COLO668 (cell line): ENCODE measurements around the gene HSD11B1.

Source experiments
- DNase-seq: peaks from one replicate; lab custom pipeline; 2025; ENCODE audit not compliant: unreplicated experiment; lab: John Stamatoyannopoulos, UW

HSD11B1 gene

DNA sequence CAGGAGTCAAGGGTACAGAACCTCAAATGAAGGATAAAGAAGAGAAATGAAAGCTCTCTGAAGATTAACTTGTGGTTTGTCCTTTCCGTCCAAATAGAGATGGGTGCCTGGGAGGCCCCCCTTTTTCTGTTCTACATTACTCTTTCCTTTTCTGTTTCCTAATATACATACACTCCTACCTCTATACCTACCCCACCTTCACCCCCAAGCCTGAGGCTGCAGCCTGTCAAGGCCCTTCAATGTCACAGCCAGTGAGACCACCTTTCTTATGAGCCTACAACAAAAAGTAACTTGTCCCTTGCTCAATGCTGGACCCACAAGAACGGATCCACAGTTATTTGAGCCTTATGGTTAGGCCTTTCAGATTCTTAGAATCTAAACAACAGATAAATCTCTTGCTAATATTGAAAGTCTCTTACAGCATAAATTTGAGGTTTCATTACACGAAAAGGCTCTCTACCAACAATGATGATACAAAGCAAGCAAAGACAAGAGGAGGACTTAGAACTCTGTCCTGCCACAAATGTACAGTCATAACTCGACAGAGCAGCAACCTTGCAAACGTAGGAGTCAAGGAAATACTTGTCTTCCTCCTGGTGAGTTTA, 47.1 kb downstream of the HSD11B1 start:
- DNase-seq, result no peak

DNA sequence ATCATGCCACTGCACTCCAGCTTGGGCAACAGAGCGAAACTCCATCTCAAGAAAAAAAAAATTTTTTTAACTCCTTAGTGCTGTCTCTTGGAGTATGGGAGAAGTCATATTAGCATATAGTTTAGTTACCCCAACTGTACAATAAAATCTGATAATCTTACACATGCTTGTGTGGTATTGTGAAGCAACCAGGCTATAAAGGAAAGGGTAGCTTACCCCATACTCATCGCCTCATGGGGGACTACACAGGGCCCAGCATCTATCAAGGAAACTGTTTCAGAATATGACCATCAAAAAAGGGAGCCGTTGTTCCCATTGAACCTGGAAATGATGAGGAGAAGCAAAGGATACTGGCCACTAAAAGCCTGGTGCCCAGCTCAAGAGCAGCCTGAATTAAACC, 48.2 kb downstream of the HSD11B1 start:
- DNase-seq, result no peak

DNA sequence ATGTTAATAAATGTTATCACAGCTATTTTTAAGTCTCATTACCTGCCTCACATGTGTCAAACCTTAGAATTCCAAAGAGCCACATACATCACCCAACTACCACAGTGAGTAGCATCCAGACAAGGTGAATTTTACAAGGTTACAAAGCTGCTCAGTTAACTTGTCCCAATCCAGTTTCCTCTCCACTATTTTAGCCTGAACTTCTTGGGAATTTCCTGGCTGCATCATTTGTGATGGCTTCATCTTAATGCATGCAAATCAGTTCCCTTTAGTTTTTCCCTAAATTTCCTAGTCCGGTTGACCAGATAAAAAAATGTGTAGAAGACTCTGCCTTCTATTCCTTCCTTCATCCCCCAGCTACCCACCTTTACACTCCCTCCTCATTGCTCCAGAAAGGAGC, 50.6 kb downstream of the HSD11B1 start:
- DNase-seq, result no peak

DNA sequence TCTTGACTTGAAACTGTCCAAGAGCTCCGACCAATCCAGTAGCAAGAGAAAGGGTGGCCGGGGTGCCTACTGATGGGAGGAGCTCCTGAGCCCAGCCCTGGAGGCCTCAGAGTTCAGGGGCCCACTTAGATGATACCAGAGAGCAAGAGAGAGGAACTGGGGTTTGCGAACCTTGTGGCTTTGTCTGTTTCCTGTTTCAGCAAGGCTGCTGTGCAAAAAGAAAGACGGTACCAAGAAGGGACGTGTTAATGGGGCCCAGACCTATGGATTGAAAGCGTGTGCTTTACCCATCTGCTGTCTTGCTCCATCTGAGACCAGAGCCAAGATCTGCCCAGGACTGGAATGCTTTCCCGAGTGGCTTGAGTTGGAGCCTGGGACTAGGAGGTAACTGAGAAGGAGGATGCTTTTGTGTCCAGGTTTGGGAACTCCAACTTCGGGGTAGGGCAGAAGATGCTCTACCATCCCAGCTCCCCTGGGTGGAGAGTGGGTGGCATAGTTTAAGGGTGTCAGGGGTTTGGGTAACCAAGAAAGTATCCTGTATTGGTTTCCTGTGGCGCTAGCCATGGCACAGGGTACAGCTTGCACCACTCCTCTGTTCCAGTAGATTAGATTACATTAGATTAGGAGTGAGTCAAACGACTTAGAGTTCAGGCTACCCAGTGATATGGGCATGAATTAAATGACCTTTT, 51.4 kb downstream of the HSD11B1 start, which contains the start of gene TRAF3IP3:
TRAF3IP3 (plus strand) TSS at position 128 of the 689 bp plus-strand sequence. CDS start 3,987 bp downstream, outside the sequence.
- DNase-seq, result no peak

DNA sequence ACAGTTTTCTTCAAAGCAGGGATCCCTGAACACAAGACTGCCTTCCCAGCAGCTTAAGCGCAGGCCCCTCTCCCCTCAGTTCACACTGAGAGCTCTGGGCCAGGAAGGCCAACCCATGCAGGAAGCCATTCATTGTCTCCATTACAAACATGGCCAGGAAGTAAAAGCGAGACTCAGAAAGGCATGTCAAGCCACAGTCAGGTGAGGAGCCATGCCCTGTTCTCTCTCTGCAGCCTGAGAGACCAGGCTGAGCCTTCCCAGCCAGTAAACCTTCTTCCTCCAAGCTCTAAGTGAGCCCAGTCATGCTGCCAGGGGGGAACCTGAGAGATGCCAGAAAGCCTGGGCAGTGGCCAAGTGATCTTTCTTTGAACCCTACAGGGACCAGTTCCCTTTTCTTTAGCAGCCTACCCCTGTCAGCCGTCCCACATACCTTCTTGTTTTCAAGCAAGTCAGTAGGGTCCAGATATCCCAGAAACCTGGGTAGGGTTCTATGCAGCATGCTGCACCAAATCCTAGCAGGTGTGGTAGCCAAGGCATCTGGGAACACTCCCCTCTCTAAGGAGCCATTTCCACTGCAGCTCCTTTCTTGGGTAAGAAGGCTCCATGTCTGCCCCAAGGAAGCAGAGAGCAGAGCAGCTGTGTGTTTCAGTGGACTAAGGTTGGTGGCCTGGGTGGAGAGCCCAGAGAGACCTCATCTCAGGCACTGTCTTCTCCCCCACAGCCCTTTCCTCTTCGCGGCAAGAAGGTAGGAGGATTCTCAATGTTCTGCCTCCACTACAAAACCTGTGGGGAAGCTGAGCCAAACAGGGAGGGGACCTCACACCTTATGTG, 52.2 kb downstream of the HSD11B1 start:
- DNase-seq, result no peak

DNA sequence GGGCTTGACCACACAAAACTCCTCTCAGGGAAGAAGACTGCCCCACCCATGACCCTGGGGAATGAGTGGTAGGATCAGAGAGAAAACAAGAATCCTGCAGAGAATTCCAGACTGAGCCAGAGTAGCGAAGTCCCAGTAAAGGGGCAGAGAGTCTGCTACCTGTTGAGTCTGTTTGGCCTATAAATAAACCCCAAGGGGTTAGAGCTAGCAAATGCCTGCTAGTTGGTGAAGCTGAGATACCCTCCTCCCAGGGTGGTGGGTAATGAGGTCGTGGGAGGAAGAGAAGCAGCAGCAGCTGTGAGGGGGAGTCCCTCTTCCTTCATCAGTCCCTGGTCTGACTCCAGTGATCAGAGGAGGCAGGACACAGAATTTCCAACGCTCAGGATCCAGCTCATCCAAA, 53.8 kb downstream of the HSD11B1 start:
- DNase-seq, result no peak

DNA sequence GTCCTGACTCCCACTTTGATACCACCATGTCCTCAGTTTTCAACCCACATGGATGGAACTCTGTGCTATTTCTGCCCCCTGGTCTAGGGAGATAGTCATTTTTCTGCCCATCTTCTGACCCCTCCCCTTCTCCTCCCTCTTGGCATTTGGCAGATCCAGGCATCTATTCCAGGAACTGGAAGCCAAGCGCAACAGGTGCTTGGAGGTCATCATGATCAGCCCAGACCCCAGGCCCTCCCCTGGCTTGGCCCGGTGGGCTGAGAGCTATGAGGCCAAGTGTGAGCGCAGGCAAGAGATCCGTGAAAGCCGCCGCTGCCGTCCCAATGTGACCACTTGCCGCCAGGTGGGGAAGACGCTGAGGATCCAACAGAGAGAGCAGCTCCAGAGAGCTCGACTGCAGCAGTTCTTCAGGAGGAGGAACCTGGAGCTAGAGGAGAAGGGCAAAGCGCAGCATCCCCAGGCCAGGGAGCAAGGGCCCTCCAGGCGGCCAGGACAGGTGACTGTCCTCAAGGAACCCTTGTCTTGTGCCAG, 55.2 kb downstream of the HSD11B1 start:
- DNase-seq, result no peak

DNA sequence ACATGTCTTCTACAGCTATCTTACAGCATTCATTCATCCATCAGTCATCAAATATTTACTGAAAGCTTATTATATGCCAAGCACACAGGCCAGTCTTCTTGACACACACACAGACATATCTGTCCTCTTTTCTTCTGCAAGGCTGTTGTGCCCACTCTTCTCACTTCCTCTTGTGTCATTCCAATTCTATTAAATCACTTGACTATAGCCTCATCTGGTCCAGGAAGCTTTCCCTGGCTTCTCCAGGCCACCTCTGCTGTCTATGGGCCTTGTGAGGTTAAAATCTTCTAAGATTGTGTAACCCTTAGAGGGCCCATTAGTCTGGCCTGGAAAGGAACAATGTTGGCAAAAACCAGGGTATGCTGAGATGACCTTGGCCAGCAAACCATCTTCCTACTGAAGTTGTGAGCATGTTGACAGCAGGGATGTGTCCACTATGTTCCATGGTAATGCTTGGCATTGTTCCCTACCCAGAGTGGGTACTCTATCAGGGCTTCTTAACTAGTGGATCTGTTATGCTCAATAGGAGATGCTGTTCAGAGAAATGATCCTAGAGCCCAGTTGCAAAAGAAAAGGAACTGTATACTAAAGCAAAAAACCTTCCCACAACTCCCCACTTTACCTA, 56.5 kb downstream of the HSD11B1 start:
- DNase-seq, result no peak

DNA sequence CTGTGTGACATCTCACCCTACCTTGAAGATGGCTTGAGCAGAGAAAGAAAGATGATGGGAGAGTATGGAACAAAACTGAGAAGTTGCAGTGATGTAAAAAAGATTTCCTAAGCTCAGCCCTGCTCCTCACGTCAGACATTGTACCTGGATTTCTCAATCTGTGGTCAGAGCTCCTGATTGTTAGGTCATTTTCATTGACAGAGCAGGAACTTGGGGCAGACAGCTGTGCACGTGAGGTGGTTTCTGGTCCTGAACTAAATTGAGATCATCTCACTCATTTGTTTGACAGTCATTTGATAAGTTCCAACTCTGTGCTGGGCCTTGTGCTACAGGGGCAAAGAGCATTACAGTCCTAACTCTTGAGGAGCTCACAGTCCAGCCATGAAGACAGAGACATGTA, 61.4 kb downstream of the HSD11B1 start:
- no peak for DNase-seq

DNA sequence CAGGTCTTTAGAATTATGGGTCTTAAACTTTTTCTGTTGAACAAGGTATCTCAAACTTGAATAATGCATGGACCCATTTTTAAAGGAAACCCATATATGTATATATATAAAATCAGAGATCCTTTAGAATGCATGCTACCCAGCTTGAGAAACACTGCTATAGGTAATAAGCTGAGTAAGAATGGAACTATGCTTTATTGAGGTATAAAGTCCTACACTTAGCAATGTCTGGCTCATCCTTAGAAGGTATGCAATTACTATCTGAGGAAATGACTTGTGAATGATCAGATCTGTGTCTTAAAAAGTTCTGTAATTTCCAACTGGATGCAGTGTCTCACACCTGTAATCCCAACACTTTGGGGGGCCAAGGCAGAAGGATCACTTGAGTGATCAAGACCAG, 62.5 kb downstream of the HSD11B1 start:
- no peak for DNase-seq

DNA sequence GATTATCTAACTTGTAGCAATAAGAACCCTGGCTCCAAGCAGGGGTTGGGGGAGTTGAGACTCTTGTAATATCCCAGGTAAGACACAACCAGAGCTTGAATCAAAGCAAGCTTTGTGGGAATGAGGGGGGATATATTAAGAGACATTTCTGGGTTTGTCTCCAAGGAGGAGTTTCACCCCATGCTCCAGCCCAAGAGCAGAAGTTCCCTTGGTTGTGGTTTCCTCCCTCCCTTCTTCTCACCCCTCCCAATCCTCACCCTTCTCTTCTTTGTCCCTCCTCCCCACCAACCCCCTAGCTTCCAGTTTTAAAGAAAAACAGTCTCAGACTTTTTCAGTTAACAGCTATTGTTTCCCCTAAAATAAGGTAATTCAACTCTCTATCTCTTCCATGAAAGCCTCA, 63.1 kb downstream of the HSD11B1 start:
- DNase-seq, result no peak

DNA sequence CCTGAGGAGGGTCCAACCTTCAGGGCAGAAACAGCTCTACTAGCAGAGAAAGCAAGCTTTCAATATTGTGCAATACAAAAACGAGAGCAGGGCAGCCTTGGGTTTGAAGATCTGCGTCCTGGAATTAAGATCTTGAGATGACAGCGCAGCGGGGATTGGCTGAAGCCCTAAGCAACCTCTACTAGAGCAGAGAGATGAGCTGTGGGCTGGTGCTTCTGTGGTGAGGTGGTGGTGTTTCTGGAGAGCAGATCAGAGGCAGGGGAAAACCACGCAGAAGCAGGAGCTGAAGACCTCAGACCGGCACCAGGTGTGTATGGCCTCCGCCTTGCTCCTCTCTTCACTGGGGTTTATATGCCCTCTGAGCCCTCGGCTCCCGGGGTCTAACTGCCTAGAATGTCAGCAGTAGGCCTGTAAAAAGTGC, 63.7 kb downstream of the HSD11B1 start:
- DNase-seq, result no peak

DNA sequence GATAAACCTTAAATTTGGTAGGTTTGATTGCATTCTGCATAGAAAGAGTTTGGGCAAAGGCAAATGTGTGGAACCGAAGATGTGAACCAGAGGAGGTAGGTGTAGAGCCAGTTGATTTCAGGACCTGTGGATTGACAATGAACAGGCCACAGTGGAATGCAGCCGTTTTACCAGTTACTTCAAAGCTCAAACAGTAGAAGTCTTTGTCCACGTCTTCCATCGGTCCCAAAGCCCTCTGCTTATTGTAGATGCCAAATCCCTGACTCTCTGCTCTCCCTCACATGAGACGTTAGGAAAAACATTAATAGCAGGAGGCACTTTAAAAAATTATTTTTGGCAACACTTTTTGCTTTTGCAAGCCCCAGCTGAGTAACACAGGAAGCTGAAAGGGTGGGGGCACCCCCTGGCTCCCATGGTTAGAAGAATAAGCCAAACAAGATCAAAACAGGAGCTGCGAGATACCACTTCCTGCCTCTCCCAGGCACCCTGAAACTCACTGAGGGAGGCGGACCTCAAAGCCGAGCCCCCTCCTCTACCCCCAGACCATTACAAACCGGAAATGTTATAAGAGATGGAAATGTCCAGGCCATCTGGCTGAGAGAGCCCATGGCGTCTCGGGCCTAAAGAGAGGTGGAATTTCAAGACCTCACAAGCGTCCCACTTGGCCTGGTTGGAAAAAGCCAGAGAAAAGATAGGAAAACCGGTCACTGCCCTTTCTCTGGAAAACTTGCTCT, 64.7 kb downstream of the HSD11B1 start:
- no peak for DNase-seq

DNA sequence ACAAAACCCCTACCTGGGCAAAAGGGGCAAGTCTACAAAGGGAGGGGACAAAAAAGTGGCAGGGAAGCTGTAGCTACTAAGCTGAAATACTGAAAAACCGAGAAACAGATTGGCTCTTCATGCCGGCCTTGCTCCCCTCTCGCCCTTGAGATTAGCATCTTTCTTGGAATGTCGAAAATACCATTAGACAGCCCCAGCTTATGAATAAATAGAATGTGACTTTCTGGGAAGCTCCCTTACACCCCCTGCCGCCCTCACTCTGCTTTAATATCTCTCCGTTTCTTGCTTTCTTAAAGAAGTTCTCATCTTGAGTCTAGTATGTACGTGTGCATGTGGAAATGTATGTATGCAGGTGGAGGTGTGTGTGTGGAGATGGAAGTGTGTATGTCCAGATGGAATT, 65.3 kb downstream of the HSD11B1 start:
- DNase-seq, result no peak

DNA sequence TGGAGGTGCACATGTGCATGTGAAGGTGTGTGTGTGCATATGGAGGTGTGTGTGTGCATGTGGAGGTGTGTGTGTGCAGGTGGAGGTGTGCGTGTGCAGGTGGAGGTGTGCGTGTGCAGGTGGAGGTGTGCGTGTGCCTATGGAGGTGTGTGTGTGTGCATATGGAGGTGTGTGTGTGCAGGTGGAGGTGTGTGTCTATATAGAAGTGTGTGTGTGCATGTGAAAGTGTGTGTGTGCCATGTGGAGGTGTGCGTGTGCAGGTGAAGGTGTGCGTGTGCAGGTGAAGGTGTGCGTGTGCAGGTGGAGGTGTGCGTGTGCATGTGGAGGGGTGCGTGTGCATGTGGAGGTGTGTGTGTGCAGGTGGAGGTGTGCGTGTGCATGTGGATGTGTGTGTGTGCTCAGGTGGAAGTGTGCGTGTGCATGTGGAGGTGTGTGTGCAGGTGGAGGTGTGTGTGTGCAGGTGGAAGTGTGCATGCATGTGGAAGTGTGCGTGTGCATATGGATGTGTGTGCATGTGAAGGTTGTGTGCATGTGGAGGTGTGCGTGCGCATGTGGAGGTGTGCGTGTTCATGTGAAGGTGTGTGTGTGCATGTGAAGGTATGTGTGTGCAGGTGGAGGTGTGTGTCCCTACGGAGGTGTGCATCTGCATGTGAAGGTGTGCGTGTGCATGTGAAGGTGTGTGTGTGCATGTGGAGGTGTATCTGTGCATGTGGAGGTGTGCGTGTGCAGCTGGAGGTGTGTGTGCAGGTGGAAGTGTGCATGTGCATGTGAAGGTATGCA, 66.2 kb downstream of the HSD11B1 start:
- no peak for DNase-seq

DNA sequence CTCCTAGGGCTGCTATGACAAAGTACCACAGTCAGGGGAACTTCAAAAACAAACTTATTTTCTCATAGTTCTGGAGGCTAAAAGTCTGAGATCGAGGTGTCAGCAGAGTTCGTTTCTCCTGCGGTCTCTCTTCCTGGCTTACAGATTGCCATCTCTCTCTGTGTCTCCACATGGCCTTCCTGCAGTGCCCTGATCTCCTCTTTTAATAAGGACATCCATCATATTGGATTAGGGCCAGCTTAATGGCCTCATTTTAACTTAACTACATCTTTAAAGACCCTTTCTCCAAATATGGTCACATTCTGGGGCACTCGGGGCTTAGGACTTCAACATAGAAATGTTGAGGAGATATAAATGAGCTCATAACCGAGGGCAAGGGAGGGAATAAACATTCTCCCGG, 67.5 kb downstream of the HSD11B1 start:
- DNase-seq, result no peak

DNA sequence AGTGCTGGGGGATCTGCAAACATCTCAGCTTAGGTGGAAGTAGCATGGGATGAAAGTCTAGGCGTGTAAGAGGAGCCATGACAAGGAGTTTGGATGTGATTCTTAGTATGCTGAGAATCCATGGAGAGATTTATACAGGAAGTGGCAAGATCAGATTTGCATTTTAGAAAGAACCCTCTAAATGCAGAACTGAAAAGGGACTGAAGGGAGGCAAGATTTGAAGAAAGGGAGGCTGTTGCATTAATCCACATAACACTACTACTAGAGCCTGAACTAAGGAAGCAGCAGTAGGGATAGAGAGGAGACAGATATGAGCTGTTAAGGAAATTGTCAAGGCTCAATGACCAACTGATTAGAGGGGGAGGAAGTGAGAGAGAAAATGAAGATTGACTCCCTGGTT, 69.9 kb downstream of the HSD11B1 start:
- no peak for DNase-seq

DNA sequence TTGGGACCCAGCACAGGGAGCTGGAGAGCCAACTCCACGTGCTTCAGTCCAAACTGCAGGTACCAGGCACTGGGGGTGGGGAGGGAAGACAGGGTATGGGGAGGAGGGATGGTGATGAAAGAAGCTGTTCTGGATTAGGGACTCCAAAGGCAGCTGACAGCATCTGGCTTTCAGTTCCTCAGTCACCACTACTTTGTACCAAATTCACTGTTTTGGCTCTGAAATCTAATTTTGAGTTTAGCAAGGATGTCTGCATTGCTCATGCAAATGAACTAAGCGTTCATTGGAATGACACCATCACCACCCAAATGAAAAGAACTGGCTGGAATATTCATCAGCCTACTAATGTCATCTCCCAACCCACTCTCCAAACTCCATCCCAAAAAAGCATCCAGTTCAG, 71.0 kb downstream of the HSD11B1 start:
- DNase-seq, result no peak

DNA sequence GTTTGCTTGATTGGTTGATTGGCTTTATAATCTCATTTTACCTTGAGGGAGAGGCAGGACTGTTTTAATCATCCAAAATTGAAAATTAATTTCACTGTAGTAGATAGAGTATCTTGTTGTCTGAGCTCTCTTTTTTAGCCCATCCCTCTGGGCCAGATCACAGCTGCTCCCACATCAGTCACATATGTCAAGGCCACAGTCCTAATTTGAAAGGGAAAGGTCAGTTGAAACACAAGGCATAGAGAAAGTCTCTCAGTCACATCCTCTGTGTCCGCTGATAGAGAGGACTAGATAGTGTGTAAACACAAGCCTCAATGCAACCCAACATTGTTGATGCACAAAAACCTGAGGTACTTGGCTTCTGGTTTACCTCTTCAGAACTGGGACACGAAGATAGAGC, 72.9 kb downstream of the HSD11B1 start:
- DNase-seq, result no peak

DNA sequence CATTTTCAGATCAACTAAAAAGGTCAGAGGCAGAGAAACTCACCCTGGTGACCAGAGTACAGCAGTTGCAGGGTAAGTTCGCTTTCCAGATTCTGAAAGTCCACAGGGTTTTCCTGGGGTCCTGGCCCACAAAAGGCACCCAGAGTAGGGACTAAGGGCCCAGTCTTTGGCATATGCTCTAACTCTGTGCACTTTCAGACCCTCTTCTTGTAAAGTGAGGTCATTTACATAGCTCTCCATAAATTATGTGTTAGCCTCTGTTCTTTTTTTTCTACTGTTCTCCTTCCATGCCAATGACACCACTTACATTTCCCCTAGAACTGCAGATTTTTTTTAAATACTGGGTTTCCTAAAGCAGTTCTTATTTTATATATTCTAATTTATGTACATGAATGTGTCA, 73.5 kb downstream of the HSD11B1 start:
- DNase-seq, result no peak
